ENCODE results near the gene TMEM18.

The TMEM18 gene

GRCh38 chr2:673615-674320 is 3.4 kb downstream of the TMEM18 start:
- Mint-ChIP-seq H3K36me3 (ENCODE audit: low read depth) (peaks cover 71% of the 10 kb centered on the region), H3K27ac (no peak overlapping the region), H3K9me3 (no peaks in the 10 kb centered on the region), H3K4me3 (no peak overlapping the region), H3K27me3 (no peaks in the 10 kb centered on the region), H3K4me1 (ENCODE audit: low read depth) (peaks cover 37% of the 10 kb centered on the region)
- intact Hi-C loops (cut with micrococcal nuclease), result no loop called here

DNA sequence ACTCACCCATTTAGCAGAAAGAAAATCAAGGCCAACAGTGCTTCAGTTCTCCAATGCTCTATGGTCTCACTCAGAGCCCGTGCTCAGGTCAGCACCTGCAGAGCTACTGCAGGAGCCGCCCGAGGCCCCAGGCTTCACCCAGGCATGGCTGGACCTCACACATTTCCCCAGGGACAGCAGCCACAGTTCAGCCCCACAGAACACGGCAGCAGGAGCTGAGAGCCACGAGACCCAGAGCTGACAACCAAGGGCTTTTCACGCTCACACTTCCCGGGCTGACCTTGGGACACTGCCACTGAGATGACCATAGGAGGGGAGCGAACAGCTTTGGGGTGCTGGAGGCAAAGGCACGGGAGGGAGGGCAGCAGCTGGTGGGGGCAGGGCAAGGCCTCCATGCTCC is 4.2 kb downstream of the TMEM18 start:
- no peak overlapping the region for H3K4me3 Mint-ChIP-seq
- no peak overlapping the region for H3K27ac Mint-ChIP-seq
- peaks cover 79% of the 10 kb centered on the region for H3K36me3 Mint-ChIP-seq (ENCODE audit: low read depth)
- H3K27me3 Mint-ChIP-seq, result no peaks in the 10 kb centered on the region
- peaks cover 30% of the 10 kb centered on the region for H3K4me1 Mint-ChIP-seq (ENCODE audit: low read depth)
- intact Hi-C loops (cut with micrococcal nuclease), result no loop called here
- no peaks in the 10 kb centered on the region for H3K9me3 Mint-ChIP-seq

GRCh38 chr2:672606-672905 is 4.7 kb downstream of the TMEM18 start:
- Mint-ChIP-seq H3K9me3 (no peaks in the 10 kb centered on the region), H3K27ac (no peak overlapping the region), H3K4me1 (ENCODE audit: low read depth) (peaks cover 28% of the 10 kb centered on the region), H3K4me3 (no peak overlapping the region), H3K27me3 (no peaks in the 10 kb centered on the region), H3K36me3 (ENCODE audit: low read depth) (peaks cover 83% of the 10 kb centered on the region)
- intact Hi-C loops (cut with micrococcal nuclease), result no loop called here

DNA sequence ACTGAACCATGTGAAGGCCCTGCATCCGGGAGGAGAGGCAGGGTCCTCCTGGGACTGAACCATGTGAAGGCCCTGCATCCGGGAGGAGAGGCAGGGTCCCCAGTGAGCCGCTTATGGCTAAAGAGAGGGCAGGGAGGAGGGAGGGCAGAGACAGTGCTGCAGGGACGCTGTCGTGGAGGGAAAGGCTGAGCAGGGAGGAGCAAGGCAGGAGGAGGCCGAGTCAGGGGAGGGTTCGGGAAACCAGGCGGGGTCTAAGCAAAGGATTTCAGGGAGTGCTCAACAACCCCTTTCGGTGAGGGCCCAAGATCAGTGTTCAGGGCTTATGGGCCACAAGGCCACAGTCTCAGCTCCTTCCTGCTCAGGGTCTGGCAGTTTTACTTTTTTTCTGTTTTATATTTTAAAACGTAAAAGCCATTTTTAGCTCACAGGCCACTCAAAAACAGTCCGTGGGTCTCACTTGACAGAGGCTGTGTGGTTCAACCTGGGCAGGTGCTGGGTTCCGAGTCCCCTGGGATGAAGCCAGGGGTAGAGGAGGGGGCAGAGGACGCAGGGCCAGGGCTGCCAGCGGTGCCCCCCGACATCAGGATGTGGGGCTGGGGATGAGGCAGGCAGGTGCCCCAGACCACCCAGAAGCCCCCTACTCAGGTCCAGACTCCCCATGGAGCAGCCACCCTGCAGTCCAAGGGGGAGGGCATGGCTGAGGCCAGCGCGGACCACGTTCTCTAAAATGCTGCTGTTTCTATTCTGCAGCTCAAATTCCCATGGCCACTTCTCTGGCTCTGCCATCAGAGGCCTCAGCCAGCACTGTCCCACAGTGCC is 5.2 kb downstream of the TMEM18 start:
- no peak overlapping the region for H3K4me3 Mint-ChIP-seq
- no peak overlapping the region for H3K27ac Mint-ChIP-seq
- H3K4me1 Mint-ChIP-seq (ENCODE audit: low read depth), result peaks cover 28% of the 10 kb centered on the region
- H3K9me3 Mint-ChIP-seq, result no peaks in the 10 kb centered on the region
- H3K36me3 Mint-ChIP-seq (ENCODE audit: low read depth), result peaks cover 88% of the 10 kb centered on the region
- intact Hi-C loops (cut with micrococcal nuclease), result no loop called here
- no peaks in the 10 kb centered on the region for H3K27me3 Mint-ChIP-seq

DNA sequence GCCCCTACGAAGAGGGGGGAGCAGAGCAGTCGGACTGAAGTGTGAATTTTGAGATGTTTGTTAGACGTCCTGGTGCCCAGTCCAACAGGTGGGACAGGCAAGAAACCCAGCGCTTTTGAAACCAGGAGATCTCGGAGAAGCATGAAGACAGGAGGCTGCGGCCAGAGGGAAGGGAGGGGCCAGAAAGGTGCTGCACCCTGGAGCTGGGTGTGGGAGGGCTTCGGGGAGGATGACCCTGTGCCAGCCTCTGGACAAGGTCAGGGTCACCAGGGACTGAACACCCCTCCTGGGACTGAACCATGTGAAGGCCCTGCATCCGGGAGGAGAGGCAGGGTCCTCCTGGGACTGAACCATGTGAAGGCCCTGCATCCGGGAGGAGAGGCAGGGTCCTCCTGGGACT is 6.1 kb downstream of the TMEM18 start:
- Mint-ChIP-seq H3K4me3 (no peak overlapping the region), H3K9me3 (peaks cover 8% of the 10 kb centered on the region), H3K36me3 (ENCODE audit: low read depth) (peaks cover 92% of the 10 kb centered on the region), H3K27me3 (no peaks in the 10 kb centered on the region), H3K4me1 (ENCODE audit: low read depth) (peaks cover 23% of the 10 kb centered on the region), H3K27ac (no peak overlapping the region)
- intact Hi-C loops (cut with micrococcal nuclease), result no loop called here

DNA sequence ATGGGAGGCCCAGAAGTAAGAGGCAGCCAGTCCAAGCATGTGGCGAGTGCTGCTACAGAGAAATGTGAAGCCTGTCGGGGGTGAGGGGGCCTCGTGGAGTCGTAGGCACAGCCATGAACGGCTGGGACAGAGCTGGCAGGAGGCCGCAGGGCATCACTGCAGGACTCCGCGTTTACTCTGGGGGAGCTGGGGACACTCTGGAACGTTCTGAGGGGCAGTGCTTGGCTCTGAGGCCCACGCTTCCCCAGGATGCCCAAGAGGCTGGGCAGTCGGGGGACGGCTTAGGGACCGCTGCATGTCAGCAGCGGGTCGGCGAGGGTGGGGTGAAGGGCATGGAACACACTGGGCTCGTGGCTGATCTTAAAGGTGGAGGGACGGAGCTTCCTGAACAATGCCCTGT is 6.6 kb downstream of the TMEM18 start:
- intact Hi-C loops (cut with micrococcal nuclease), result no loop called here
- no peaks in the 10 kb centered on the region for H3K27me3 Mint-ChIP-seq
- H3K4me1 Mint-ChIP-seq (ENCODE audit: low read depth), result peaks cover 19% of the 10 kb centered on the region
- peaks cover 12% of the 10 kb centered on the region for H3K9me3 Mint-ChIP-seq
- H3K4me3 Mint-ChIP-seq, result no peak overlapping the region
- peaks cover 97% of the 10 kb centered on the region for H3K36me3 Mint-ChIP-seq (ENCODE audit: low read depth)
- no peak overlapping the region for H3K27ac Mint-ChIP-seq

- H3K4me1 Mint-ChIP-seq (ENCODE audit: low read depth), result peaks cover 6% of the 10 kb centered on the region
- no peak overlapping the region for H3K4me3 Mint-ChIP-seq
- intact Hi-C loops (cut with micrococcal nuclease), result no loop called here
- H3K36me3 Mint-ChIP-seq (ENCODE audit: low read depth), result peaks cover 93% of the 10 kb centered on the region
- no peaks in the 10 kb centered on the region for H3K27me3 Mint-ChIP-seq
- peaks cover 20% of the 10 kb centered on the region for H3K9me3 Mint-ChIP-seq
- H3K27ac Mint-ChIP-seq, result no peak overlapping the region
These were observed 7.9 kb downstream of the TMEM18 start for GRCh38 chr2:669323-669722.

DNA sequence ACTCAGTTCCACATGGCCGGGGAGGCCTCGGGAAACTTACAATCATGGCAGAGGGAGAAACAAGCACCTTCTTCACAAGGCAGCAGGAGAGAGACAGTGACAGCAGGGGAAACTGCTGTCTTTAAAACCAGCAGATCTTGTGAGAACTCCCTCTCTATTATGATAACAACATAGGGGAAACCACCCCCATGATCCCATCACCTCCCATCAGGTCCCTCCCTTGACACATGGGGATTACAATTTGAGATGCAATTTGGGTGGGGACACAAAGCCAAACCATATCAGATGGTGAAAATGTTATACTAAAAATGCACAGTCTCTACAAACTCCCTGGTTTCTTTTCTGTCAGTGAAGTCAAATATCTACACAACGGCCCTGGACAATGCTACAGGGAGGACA is 9.2 kb downstream of the TMEM18 start:
- peaks cover 90% of the 10 kb centered on the region for H3K36me3 Mint-ChIP-seq (ENCODE audit: low read depth)
- H3K4me3 Mint-ChIP-seq, result no peak overlapping the region
- peaks cover under 1% of the 10 kb centered on the region for H3K4me1 Mint-ChIP-seq (ENCODE audit: low read depth)
- H3K27me3 Mint-ChIP-seq, result no peaks in the 10 kb centered on the region
- H3K27ac Mint-ChIP-seq, result no peak overlapping the region
- intact Hi-C loops (cut with micrococcal nuclease), result no loop called here
- H3K9me3 Mint-ChIP-seq, result peaks cover 20% of the 10 kb centered on the region

- Mint-ChIP-seq H3K4me3 (no peak overlapping the region), H3K27ac (no peak overlapping the region), H3K9me3 (peaks cover 20% of the 10 kb centered on the region), H3K36me3 (ENCODE audit: low read depth) (peaks cover 85% of the 10 kb centered on the region), H3K27me3 (peaks cover 2% of the 10 kb centered on the region), H3K4me1 (ENCODE audit: low read depth) (peaks cover 6% of the 10 kb centered on the region)
- intact Hi-C loops (cut with micrococcal nuclease), result no loop called here
These were observed 9.7 kb downstream of the TMEM18 start for GRCh38 chr2:667332-667999.

DNA sequence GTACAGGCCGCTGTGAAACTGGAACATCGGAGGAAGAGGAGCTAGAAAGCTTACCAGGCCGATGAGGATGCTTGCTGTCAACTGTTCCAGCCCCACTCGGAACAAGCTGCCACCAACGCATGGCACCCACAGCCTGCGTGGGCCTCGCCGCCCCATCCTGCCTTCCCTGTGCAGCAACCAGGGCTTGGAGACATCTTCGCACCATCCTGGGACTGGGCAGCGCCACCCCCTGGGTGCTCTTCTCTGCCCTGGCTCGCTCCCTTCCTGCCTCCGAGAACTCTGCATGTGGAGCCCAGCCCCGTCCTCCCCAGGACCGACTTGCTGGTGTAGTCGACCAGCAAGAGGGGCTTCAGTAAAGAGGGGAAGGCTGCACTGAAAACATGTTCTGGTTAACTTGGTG is 10.8 kb downstream of the TMEM18 start:
- Mint-ChIP-seq H3K36me3 (ENCODE audit: low read depth) (peaks cover 75% of the 10 kb centered on the region), H3K4me3 (no peak overlapping the region)

GRCh38 chr2:665340-666073 is 11.7 kb downstream of the TMEM18 start:
- intact Hi-C loops (cut with micrococcal nuclease), result no loop called here
- peaks cover 7% of the 10 kb centered on the region for H3K27me3 Mint-ChIP-seq
- peaks cover 67% of the 10 kb centered on the region for H3K36me3 Mint-ChIP-seq (ENCODE audit: low read depth)
- H3K27ac Mint-ChIP-seq, result no peak overlapping the region
- H3K9me3 Mint-ChIP-seq, result peaks cover 20% of the 10 kb centered on the region
- H3K4me3 Mint-ChIP-seq, result no peak overlapping the region
- peaks cover 10% of the 10 kb centered on the region for H3K4me1 Mint-ChIP-seq (ENCODE audit: low read depth)

More for the DNA sequence above, 10.8 kb downstream of the TMEM18 start:
- no peak overlapping the region for H3K27ac Mint-ChIP-seq
- H3K4me1 Mint-ChIP-seq (ENCODE audit: low read depth), result peaks cover 10% of the 10 kb centered on the region
- H3K27me3 Mint-ChIP-seq, result peaks cover 2% of the 10 kb centered on the region
- H3K9me3 Mint-ChIP-seq, result peaks cover 20% of the 10 kb centered on the region
- intact Hi-C loops (cut with micrococcal nuclease), result no loop called here

GRCh38 chr2:664063-664462 is 13.1 kb downstream of the TMEM18 start:
- Mint-ChIP-seq H3K4me3 (no peak overlapping the region), H3K9me3 (peaks cover 20% of the 10 kb centered on the region), H3K4me1 (ENCODE audit: low read depth) (peaks cover 10% of the 10 kb centered on the region), H3K36me3 (ENCODE audit: low read depth) (peaks cover 53% of the 10 kb centered on the region), H3K27me3 (peaks cover 9% of the 10 kb centered on the region), H3K27ac (no peak overlapping the region)
- intact Hi-C loops (cut with micrococcal nuclease), result no loop called here

DNA sequence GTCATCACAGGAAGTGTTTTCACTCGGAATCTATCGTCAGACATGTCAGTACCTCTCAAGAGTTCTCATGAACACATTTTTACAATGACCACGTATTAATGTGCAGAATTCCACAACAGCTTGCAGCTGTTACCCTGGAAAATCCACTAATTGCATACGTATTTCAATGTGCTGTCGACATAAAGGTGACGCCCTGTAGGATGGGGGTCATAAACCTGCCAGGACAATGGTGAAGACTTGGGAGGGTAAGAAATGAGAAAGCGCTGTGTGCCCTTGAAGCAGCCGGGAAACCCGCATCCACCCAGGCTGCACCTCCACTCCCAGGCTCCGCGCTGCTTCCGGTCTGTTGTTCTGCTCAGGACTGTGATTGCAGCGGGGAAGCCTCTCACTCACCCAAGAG is 14.0 kb downstream of the TMEM18 start:
- intact Hi-C loops (cut with micrococcal nuclease), result no loop called here
- H3K4me1 Mint-ChIP-seq (ENCODE audit: low read depth), result peaks cover 10% of the 10 kb centered on the region
- no peak overlapping the region for H3K27ac Mint-ChIP-seq
- H3K9me3 Mint-ChIP-seq, result peaks cover 20% of the 10 kb centered on the region
- no peak overlapping the region for H3K4me3 Mint-ChIP-seq
- peaks cover 44% of the 10 kb centered on the region for H3K36me3 Mint-ChIP-seq (ENCODE audit: low read depth)
- H3K27me3 Mint-ChIP-seq, result peaks cover 9% of the 10 kb centered on the region

DNA sequence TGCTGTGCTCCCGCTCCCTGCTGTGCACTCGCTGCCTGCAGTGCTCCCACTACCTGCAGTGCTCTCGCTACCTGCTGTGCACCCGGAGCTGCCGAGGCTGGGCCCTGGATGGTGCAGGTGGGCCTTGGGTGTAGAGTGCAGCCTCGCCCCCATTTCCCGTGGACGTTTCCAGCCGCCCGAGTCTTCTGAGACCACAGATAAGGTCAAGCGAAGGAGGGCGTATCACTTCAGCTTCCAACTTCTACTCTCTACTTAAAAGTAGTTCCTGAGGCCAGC is 15.9 kb downstream of the TMEM18 start:
- Mint-ChIP-seq H3K27me3 (peaks cover 9% of the 10 kb centered on the region), H3K36me3 (ENCODE audit: low read depth) (peaks cover 26% of the 10 kb centered on the region), H3K27ac (no peak overlapping the region), H3K9me3 (peaks cover 15% of the 10 kb centered on the region), H3K4me3 (no peak overlapping the region), H3K4me1 (ENCODE audit: low read depth) (peaks cover 10% of the 10 kb centered on the region)
- intact Hi-C loops (cut with micrococcal nuclease), result no loop called here

Data from dendritic cell treated with granulocyte-macrophage colony-stimulating factor and Interleukin-4, amounts not matched to agents 40 ng/mL and 50 ng/mL, for 4 days (primary cell).